OCI-LY1 (cell line): ENCODE results near the gene MAST4.

Source experiments
- EZH2 ChIP-seq: fragments of 200-600 bp; sonication (generic), shearing (Covaris generic); IDR thresholded peaks from 2 replicates; pipeline ENCODE4 v1.8.0; 2017; ENCODE audit warnings: borderline replicate concordance, mixed run types, mild to moderate bottlenecking, antibody characterized with exemption, low read length, moderate library complexity, mixed read lengths
- TF ChIP-seq, protein P1 (sequence below): fragments of 200-600 bp; sonication (generic), shearing (Covaris generic); IDR thresholded peaks from 2 replicates; pipeline ENCODE4 v1.5.1; 2017; ENCODE audit warnings: mild to moderate bottlenecking, antibody characterized with exemption, low read length, moderate library complexity, mixed read lengths

DNA sequence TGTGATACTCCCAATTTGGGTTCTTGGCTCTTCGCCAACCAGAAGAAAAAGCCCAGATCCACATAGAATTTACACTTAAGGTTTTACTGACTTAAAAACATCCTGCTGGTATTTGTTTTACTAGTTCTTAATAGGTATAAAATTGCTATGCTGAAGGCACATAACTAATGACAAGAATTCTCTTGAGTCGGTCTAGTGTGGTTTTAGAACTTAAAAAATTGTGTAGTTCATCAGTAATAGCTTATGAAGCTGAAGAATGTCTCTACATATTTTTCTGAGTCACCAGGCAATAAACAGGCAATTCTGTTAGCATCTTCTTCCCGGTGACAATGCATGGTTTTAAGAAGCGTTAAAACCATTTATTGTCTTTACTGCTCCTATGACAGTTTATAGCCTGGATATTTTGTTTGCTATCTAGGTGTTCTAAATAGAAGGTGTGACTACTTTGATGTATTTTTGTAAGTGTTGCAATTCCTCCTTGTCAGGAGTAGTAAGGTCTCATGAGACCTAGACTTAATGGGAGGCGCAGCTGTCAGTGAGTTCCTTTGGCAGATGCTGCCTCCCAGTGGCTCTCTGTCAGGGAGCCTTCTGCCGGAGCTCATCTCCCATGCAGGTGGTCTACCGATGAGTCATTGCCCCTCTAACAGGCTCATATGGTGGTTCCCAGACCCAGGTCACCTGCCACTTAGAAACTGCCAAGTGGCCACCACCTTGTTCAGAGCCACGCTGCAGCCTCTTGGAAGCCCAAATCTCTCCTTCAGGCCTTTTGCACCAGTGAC is 173.8 kb downstream of the MAST4 start:
- TF ChIP-seq, protein P1, sequence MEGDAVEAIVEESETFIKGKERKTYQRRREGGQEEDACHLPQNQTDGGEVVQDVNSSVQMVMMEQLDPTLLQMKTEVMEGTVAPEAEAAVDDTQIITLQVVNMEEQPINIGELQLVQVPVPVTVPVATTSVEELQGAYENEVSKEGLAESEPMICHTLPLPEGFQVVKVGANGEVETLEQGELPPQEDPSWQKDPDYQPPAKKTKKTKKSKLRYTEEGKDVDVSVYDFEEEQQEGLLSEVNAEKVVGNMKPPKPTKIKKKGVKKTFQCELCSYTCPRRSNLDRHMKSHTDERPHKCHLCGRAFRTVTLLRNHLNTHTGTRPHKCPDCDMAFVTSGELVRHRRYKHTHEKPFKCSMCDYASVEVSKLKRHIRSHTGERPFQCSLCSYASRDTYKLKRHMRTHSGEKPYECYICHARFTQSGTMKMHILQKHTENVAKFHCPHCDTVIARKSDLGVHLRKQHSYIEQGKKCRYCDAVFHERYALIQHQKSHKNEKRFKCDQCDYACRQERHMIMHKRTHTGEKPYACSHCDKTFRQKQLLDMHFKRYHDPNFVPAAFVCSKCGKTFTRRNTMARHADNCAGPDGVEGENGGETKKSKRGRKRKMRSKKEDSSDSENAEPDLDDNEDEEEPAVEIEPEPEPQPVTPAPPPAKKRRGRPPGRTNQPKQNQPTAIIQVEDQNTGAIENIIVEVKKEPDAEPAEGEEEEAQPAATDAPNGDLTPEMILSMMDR, result peak; percentile 33; the same call in 1 of the 2 replicates
- TF ChIP-seq EZH2, result no peak
